ENCODE data around the gene SLC34A2. TPM values are rescaled to one million over a fixed set of nuclear protein-coding genes. Genes with fewer than 3 reads are reported as not detected.

SLC34A2 gene
- total RNA-seq, 6 experiments from 2014 or later: 0.39 to 0.98 (median 0.79) TPM

- no peak overlapping the region for H3K27ac ChIP-seq
- intact Hi-C loops (cut with DNase I): no loop called here
- 95% methylated on average over 2 of the region's 2 CpGs for WGBS (ENCODE audit: insufficient coverage, low coverage, low lambda C conversion rate, missing lambda C conversion rate)
- ATAC-seq (no peak), DNase-seq (no peak)
- H3K9me3 ChIP-seq: no peaks in the 10 kb centered on the region
- H3K36me3 ChIP-seq: no peaks in the 10 kb centered on the region
- no peaks in the 10 kb centered on the region for H3K4me1 ChIP-seq
- TF ChIP-seq, protein P1, sequence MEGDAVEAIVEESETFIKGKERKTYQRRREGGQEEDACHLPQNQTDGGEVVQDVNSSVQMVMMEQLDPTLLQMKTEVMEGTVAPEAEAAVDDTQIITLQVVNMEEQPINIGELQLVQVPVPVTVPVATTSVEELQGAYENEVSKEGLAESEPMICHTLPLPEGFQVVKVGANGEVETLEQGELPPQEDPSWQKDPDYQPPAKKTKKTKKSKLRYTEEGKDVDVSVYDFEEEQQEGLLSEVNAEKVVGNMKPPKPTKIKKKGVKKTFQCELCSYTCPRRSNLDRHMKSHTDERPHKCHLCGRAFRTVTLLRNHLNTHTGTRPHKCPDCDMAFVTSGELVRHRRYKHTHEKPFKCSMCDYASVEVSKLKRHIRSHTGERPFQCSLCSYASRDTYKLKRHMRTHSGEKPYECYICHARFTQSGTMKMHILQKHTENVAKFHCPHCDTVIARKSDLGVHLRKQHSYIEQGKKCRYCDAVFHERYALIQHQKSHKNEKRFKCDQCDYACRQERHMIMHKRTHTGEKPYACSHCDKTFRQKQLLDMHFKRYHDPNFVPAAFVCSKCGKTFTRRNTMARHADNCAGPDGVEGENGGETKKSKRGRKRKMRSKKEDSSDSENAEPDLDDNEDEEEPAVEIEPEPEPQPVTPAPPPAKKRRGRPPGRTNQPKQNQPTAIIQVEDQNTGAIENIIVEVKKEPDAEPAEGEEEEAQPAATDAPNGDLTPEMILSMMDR (IDR thresholded peaks at IDR 0.05): no peak
- TF ChIP-seq POLR2A (IDR thresholded peaks at IDR 0.05): no peak
- H3K4me3 ChIP-seq: no peak overlapping the region
- H3K27me3 ChIP-seq: no peaks in the 10 kb centered on the region
These were observed 57.0 kb downstream of the SLC34A2 start for GRCh38 chr4:25712611-25713010.

- no peaks in the 10 kb centered on the region for H3K4me1 ChIP-seq
- no peak overlapping the region for H3K27ac ChIP-seq
- H3K27me3 ChIP-seq: no peaks in the 10 kb centered on the region
- no peaks in the 10 kb centered on the region for H3K9me3 ChIP-seq
- TF ChIP-seq, protein P1 (IDR thresholded peaks at IDR 0.05): no peak
- no peak overlapping the region for H3K4me3 ChIP-seq
- no peaks in the 10 kb centered on the region for H3K36me3 ChIP-seq
- DNase-seq (no peak), ATAC-seq (no peak)
- intact Hi-C loops (cut with DNase I): no loop called here
- WGBS (ENCODE audit: insufficient coverage, low coverage, low lambda C conversion rate, missing lambda C conversion rate): 67% methylated on average over 4 of the region's 4 CpGs
These were observed 58.2 kb downstream of the SLC34A2 start for GRCh38 chr4:25713812-25714211.

DNA sequence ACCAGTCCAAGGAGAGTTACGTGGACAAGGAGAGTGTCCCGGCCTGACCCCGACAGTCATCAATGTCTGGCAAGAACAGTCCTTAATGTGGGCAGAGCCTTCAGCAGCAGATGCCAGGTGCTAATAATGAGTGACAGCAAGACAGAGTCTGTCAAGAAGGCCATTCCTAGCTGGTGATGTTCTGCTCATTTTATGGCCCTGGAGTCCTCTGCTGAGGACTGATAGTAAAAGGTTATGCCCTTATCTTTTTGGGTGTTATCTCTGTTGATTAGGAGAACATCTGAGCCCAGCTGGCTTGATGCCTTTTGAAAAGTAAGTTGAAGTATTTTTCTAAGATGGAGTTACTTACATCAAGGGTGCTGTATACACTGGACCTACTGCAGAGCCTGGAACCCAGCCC, 67.3 kb downstream of the SLC34A2 start:
- TF ChIP-seq, protein P1 (IDR thresholded peaks at IDR 0.05): no peak
- no peak for TF ChIP-seq POLR2A (IDR thresholded peaks at IDR 0.05)
- Histone ChIP-seq H3K36me3 (no peaks in the 10 kb centered on the region), H3K27ac (no peak overlapping the region), H3K4me1 (no peaks in the 10 kb centered on the region), H3K4me3 (no peak overlapping the region), H3K9me3 (no peaks in the 10 kb centered on the region), H3K27me3 (no peaks in the 10 kb centered on the region)
- no peak for DNase-seq
- intact Hi-C loops (cut with DNase I): no loop called here
- no peak for ATAC-seq
- 57% methylated on average over 3 of the region's 3 CpGs for WGBS (ENCODE audit: insufficient coverage, low coverage, low lambda C conversion rate, missing lambda C conversion rate)

DNA sequence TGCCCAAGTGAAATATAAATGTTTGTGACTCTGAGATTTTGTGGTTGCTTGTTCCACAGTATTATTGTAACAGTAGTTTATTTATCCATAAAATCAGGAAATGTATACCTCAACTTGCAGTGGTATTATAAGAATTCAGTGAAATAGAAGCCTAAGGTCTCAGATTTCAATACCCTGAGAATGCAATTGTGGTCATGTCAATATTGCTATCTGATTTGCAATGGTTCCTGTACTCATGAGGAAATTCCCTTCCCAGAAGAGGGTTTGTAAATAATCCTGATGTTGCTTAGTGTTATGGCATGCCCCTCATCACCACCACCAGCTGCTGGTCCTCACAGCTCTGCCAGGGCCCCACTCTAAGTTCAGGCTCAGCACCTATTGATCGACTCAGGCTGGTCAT, 67.8 kb downstream of the SLC34A2 start:
- DNase-seq (no peak), ATAC-seq (no peak)
- no peak overlapping the region for H3K4me3 ChIP-seq
- TF ChIP-seq POLR2A (IDR thresholded peaks at IDR 0.05): no peak
- TF ChIP-seq, protein P1 (IDR thresholded peaks at IDR 0.05): no peak
- H3K27ac ChIP-seq: no peak overlapping the region
- no peaks in the 10 kb centered on the region for H3K36me3 ChIP-seq
- WGBS (ENCODE audit: insufficient coverage, low coverage, low lambda C conversion rate, missing lambda C conversion rate): no CpG with 5 or more reads among the region's 1 CpG
- intact Hi-C loops (cut with DNase I): no loop called here
- H3K9me3 ChIP-seq: no peaks in the 10 kb centered on the region
- no peaks in the 10 kb centered on the region for H3K27me3 ChIP-seq
- H3K4me1 ChIP-seq: no peaks in the 10 kb centered on the region

DNA sequence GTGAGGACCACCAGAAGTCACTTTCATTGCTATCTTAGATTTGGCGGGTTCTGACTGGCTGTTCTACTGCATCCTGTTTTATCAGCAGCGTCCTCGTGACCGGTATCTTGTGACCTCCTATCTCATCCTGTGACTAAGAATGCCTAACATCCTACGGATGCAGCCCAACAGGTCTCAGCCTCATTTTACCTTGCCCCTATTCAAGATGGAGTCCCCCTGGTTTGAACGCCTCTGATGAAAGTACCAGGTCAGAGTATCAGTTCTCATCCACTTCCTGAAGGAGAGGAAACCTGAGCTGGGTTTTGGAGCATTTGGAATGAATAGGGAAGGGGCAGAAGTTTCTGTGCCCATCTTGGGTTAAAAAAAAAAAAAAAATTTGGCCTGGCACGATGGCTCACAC, 70.2 kb downstream of the SLC34A2 start:
- WGBS (ENCODE audit: insufficient coverage, low coverage, low lambda C conversion rate, missing lambda C conversion rate): 53% methylated on average over 6 of the region's 7 CpGs
- no peak for DNase-seq
- no peak for ATAC-seq
- Histone ChIP-seq H3K4me1 (no peaks in the 10 kb centered on the region), H3K36me3 (no peaks in the 10 kb centered on the region), H3K9me3 (no peaks in the 10 kb centered on the region), H3K27me3 (no peaks in the 10 kb centered on the region), H3K27ac (no peak overlapping the region), H3K4me3 (no peak overlapping the region)
- no peak for TF ChIP-seq POLR2A (IDR thresholded peaks at IDR 0.05)
- TF ChIP-seq, protein P1 (IDR thresholded peaks at IDR 0.05): no peak
- intact Hi-C loops (cut with DNase I): no loop called here
